LNCAP (cell line): ENCODE data around the gene CYB561D1.

ENCODE experiments used
- TF ChIP-seq, protein P1 (sequence below): fragments of 450-650 bp; IDR thresholded peaks from 2 replicates; pipeline ENCODE4 v1.5.1; 2017; ENCODE audit warnings: mild to moderate bottlenecking

Gene CYB561D1

DNA sequence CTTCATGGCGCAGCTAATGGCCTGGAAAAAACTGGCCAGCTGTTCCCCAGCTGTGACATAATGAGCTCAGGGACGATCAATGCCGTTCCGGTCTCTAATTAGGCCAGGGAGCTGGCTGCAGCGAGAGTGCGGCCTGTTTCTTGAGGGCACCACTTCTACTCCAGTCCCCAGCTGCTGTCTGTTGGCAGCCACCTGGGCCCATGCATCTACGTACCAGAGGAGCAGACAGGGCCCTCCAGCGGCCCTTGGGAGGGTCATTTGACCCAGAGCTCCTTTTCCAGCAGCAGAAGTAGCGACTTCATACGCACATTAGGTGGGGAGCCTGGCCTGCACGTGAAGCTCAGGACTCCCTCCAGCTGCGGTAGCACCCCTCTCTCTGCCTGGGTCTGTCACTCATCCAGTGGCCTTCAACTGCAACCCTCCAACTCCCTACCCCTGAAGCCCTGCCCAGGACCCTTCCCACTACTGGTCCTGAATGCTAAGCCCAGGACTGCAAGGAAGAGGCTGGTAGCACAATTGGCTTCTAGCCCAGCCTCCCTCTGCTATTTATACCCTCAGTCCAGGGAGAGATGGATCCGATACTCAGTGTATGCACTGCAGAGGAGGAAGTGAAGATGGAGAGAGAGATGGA lies 36.7 kb downstream of the CYB561D1 start:
- TF ChIP-seq, protein P1, sequence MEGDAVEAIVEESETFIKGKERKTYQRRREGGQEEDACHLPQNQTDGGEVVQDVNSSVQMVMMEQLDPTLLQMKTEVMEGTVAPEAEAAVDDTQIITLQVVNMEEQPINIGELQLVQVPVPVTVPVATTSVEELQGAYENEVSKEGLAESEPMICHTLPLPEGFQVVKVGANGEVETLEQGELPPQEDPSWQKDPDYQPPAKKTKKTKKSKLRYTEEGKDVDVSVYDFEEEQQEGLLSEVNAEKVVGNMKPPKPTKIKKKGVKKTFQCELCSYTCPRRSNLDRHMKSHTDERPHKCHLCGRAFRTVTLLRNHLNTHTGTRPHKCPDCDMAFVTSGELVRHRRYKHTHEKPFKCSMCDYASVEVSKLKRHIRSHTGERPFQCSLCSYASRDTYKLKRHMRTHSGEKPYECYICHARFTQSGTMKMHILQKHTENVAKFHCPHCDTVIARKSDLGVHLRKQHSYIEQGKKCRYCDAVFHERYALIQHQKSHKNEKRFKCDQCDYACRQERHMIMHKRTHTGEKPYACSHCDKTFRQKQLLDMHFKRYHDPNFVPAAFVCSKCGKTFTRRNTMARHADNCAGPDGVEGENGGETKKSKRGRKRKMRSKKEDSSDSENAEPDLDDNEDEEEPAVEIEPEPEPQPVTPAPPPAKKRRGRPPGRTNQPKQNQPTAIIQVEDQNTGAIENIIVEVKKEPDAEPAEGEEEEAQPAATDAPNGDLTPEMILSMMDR, result no peak

DNA sequence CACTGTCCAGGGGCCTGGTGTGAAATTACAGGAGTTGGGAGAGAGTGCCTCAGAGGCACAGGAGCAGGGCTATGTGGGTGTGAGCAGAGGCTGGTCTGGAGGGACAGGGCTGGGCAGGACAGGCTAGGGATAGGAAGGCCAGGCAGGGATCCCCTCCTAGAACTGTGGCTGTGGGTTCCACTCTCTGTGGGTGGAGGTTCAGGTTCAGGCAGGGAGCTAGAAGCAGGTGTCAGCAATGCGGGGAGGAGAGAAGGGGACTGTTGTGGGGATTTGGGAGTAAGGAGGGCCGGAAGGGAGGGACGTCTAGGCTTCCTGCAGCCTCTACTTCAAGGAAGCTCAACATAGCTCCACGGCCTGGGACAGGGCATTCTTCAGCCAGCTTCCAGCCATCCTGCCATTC lies 37.5 kb downstream of the CYB561D1 start:
- TF ChIP-seq, protein P1, result no peak

DNA sequence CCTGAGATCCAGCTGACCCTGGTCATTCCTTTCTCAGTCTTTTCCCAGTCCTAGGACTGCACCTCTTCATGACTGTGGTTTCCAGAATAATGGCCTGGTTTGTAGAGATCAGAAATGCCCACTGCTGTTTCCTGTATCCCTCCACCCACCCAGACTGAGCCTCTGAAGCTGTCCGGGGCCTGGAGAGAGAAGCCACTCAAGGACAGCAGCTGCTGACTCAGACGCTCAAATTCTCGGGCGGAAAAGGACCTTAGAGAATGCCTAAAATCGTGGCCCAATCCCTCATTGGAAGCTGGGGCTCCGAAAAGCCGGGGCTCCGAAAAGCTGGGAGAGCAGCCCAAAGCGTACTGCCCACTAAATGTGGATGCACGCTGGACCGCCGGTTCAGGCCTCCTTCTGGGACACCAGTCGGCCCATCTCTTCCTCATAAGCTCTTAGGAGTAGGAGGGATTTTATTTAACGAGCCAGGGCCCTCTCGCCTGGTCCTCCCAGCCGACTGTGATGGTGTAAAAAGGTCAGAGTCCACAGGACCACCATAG lies 38.0 kb downstream of the CYB561D1 start:
- TF ChIP-seq, protein P1, result no peak

DNA sequence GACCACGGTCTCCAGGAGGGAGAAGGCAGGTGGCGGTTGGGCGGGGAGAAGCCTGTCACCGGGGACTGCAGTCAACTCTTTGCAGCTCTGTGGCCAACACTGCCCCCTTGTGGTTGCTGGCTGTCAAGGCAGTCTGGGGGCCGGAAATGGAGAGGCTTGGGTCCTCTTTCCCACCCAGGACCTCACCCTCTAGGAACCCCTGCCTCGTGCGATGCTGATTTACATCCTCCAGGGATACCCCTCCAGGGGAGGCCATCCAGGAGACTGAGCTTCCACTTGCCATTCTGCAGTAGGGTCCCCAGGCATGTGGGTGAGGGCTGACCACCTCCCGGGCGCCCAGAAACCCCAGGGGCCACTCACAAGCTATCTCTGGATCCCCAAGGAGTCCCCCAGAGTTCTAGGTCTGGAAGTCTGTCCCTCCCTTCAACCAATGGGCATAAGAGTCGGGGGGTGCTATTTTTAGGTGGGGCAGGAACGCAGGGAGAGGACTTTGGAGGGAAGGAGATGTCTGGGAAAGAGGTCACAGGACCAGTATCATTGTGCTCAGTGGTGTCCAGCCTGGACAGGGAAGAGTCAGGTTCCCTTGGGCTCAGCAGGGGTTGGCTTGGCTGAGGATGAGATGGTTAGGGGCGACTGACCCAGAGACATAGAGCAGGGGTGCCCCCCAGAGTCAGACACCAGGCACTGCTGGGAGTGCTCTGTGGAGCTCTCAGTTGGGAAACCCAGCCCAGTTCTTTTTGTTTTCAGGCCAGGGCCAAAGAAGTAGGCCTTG lies 38.7 kb downstream of the CYB561D1 start:
- TF ChIP-seq, protein P1, result peak; percentile 91

DNA sequence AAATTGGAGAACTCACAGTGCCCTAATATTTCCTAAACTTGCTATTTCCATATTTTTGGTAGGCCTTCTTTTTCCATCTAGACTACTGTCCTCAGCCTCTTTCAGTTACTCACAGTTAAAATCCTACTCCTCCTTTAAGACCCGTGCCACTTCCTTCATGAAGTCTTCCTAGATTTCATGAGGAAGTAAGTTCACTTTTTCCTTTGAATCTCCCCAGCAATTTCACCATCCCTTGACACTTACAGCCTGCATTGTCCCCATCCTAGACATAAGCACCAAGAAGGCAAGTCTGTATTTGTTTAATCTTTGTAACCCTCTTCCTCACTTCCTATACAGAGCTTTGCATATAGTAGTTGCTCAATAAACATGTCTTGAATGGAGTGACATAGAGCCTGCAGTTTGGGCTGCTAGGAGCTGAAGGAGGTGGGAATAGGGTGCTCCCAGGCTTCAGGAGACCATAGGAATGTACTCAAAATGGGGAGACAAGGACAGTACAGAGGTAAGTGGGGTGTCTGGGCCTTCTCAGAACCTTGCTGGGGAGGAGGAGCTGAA lies 40.5 kb downstream of the CYB561D1 start:
- TF ChIP-seq, protein P1, result no peak

DNA sequence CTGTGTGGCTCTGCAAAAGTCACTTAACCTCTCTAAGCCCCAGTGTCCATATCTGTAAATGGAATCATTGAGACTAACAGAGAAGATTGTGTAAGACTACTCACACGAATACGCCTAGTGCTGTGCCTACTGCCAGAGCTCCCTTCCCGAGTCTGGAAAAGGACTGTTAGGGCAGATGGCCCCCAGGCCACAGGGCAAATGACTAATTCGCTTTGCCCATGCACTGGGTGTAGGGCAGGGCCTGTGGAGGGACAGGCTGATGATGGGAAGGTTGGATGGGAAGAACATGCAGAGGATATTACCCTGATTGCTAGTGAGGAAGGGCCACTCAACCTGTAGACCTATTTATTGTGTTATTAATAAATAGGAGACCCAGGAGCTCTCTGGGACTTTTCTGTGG lies 41.6 kb downstream of the CYB561D1 start:
- TF ChIP-seq, protein P1, result no peak

DNA sequence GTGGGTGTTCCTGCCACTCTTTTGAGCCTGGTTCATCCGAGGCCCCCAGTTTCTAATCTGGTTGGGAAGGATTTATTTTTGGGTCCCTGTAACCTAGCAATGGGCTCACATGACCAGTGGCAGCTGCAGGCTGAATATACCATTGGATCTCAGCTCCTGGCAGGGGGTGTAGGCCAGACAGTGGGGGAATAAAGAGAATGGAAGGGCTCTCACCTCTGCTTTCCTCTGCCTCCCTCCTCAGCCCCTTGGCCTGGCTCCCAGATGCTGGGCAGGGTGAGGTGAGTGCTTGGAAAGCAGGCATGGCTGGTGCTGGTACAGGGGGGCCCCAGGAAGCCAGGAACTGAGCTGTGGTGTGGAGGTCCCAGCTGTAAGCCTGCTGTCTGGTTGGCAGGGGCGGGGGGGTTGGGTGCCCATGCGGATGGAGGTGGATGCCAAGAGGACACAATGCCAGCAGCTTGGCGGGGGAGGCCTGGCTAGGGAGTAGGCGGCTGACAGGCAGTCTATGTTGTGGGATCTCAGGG lies 42.1 kb downstream of the CYB561D1 start:
- TF ChIP-seq, protein P1, result no peak
